Measurements from ENCODE around the gene UPF1.

DNA sequence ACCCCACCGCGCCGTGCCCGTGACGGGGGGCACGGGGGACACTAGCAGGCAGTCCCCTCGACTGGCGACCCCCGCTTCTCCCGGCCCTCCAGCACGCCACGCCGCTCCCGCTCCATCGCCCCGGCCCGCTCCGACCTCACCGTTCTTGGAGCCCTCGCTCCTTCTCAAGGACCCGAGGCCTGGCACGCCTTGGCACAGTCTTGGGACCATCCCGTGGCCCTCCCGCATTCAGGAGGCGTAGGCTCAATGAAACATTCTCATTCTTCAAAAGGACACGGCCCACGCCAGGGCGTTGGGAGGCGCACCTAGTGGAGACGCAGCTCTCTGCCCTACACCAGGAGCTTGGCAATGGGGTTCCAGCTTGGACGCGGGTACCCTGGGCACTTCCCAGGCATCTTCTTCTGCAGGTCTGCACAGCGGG, 64.7 kb downstream of the UPF1 start:
- no peak for TF ChIP-seq EZH2 (IDR thresholded peaks at IDR 0.05; ENCODE audit: insufficient read depth, low read length)
- TF ChIP-seq, protein P1, sequence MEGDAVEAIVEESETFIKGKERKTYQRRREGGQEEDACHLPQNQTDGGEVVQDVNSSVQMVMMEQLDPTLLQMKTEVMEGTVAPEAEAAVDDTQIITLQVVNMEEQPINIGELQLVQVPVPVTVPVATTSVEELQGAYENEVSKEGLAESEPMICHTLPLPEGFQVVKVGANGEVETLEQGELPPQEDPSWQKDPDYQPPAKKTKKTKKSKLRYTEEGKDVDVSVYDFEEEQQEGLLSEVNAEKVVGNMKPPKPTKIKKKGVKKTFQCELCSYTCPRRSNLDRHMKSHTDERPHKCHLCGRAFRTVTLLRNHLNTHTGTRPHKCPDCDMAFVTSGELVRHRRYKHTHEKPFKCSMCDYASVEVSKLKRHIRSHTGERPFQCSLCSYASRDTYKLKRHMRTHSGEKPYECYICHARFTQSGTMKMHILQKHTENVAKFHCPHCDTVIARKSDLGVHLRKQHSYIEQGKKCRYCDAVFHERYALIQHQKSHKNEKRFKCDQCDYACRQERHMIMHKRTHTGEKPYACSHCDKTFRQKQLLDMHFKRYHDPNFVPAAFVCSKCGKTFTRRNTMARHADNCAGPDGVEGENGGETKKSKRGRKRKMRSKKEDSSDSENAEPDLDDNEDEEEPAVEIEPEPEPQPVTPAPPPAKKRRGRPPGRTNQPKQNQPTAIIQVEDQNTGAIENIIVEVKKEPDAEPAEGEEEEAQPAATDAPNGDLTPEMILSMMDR (IDR thresholded peaks at IDR 0.05; ENCODE audit: insufficient read depth, low read depth, low read length), result no peak

All from astrocyte (in vitro differentiated cells and primary cell).